Body of pancreas (tissue), 4 donors: ENCODE data around the gene JMJD8. TPM values are rescaled to one million over a fixed set of nuclear protein-coding genes. Genes with fewer than 3 reads are reported as not detected.
A peak's percentile ranks its signal among the peaks of the same experiment; 100 is the strongest.

ENCODE experiments used
- ATAC-seq: fragments of 150-250 bp; one replicate; pipeline ENCODE4 v1.9.1; 2016
- DNase-seq, 4 donors: peaks; one replicate each; pipeline ENCODE4 v3.0.0-alpha.2; 2019
- H3K27ac ChIP-seq, 4 donors: fragments of 200-600 bp; sonication (generic); 1 replicate in 3 of 4; 2 replicates in 1 of 4; pipeline versions ENCODE4 v1.5.1 to v1.6.1; 2016 to 2019; ENCODE audit warnings: mild to moderate bottlenecking in 1 of 4, mixed read lengths in 1 of 4, moderate library complexity in 1 of 4
- H3K27me3 ChIP-seq, 2 donors: fragments of 200-600 bp; sonication (generic); one replicate each; pipeline ENCODE4 v1.6.0; 2016; ENCODE audit warnings: mild to moderate bottlenecking in 1 of 2
- H3K36me3 ChIP-seq, 2 donors: fragments of 200-600 bp; sonication (generic); replicated peaks in 1 of 2; 2 replicates each; pipeline ENCODE4 v1.5.1; 2016; ENCODE audit warnings: low read depth in 2 of 2; ENCODE audit not compliant: insufficient read depth in 1 of 2
- H3K4me1 ChIP-seq: fragments of 200-600 bp; sonication (generic); one replicate; pipeline ENCODE4 v1.6.0; 2016
- H3K4me3 ChIP-seq, 2 donors: fragments of 200-600 bp; sonication (generic); 1 replicate in 1 of 2; 2 replicates in 1 of 2; pipeline ENCODE4 v1.5.1; 2016 to 2019
- H3K9me3 ChIP-seq, 3 donors: fragments of 200-600 bp; sonication (generic); 1 replicate in 2 of 3; 2 replicates in 1 of 3; pipeline ENCODE4 v1.5.1; 2016
- POLR2A ChIP-seq, 3 donors: fragments of 450-650 bp; IDR thresholded peaks; one replicate each; pipeline ENCODE4 v1.6.1; 2016; ENCODE audit warnings: antibody characterized with exemption in 3 of 3, mild to moderate bottlenecking in 2 of 3
- WGBS, 2 donors: methylation state at CpG; one replicate each; pipeline ENCODE4 v1.1.5; 2017; 5-methylcytosine and 5-hydroxymethylcytosine counted together
- intact Hi-C: fragments of 100-400 bp; cut with DNase I; formaldehyde crosslinking; loops from one replicate; pipeline ENCODE4 v1.15.1; 2023
- total RNA-seq, 2 donors: library from RNA; depleted of rRNA; stranded (reverse); fragments of >200 nt; gene quantifications; one replicate each; pipeline ENCODE4 v1.1.0, GENCODE V29; 2016
- TF ChIP-seq, protein P1 (sequence below), 7 experiments: fragments of 450-650 bp in 4 of 7; fragments of 200-600 bp in 3 of 7; sonication (generic) in 3 of 7; IDR thresholded peaks; one replicate each; pipeline ENCODE4 v1.5.1; 2016 to 2019; ENCODE audit warnings: antibody characterized with exemption in 7 of 7

JMJD8 gene
- total RNA-seq, 2 donors from 2014 or later = 49.5 to 128 TPM

DNA sequence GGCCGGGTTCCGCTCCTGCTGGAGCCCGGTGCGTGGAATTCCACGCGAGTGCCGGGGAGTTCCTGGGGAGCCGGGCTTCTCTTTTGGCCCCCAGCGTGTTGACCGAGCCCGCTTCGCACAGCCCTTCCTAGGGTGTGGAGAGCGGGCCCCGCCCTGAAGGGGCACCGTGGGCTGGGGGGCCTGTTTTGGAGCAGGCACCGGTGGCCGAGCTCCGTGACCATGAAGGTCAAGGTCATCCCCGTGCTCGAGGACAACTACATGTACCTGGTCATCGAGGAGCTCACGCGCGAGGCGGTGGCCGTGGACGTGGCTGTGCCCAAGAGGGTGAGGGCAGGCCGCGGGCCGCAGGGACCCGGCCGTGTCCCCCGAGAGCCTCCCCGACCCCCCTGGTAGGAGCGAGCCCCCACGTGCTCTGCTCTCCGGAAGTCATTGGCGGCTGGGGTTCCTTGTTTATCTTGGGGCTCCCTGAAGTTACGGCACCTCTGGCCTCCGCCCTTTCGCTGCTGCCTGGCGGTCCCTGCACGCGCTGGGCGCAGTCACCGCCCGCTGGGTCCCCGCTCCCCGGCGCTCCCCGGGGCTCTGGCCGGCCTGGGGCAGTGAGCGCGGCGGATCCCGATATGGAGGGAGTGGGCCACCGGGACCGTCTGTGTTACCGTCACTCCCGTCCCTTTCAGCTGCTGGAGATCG is 43.3 kb upstream of the JMJD8 start:
- Histone ChIP-seq H3K36me3 (peaks cover 0 to 3% of the 10 kb centered on the region in 2 donors), H3K4me1 (peaks cover 31% of the 10 kb centered on the region), H3K27ac (no peak overlapping the region), H3K27me3 (peaks cover 0 to 7% of the 10 kb centered on the region in 2 donors), H3K9me3 (no peaks in the 10 kb centered on the region), H3K4me3 (no peak overlapping the region)
- 0 to 2% methylated on average over 4 to 59 of the region's 61 CpGs for WGBS, 2 donors
- intact Hi-C loops = no loop called here
- TF ChIP-seq, protein P1, sequence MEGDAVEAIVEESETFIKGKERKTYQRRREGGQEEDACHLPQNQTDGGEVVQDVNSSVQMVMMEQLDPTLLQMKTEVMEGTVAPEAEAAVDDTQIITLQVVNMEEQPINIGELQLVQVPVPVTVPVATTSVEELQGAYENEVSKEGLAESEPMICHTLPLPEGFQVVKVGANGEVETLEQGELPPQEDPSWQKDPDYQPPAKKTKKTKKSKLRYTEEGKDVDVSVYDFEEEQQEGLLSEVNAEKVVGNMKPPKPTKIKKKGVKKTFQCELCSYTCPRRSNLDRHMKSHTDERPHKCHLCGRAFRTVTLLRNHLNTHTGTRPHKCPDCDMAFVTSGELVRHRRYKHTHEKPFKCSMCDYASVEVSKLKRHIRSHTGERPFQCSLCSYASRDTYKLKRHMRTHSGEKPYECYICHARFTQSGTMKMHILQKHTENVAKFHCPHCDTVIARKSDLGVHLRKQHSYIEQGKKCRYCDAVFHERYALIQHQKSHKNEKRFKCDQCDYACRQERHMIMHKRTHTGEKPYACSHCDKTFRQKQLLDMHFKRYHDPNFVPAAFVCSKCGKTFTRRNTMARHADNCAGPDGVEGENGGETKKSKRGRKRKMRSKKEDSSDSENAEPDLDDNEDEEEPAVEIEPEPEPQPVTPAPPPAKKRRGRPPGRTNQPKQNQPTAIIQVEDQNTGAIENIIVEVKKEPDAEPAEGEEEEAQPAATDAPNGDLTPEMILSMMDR (IDR thresholded peaks at IDR 0.05) = no peak
- peak in 1 of 3 donors; percentile 7 for TF ChIP-seq POLR2A (IDR thresholded peaks at IDR 0.05)
- ATAC-seq (no peak), DNase-seq (no peak)

GRCh38 chr16:726438-727290 is 42.5 kb upstream of the JMJD8 start, which contains the start of the genes CCDC78 and HAGHL:
CCDC78 (minus strand) TSS chr16:726443; CDS start chr16:726367, 76 bp downstream.
HAGHL (plus strand) TSS chr16:727106; CDS start chr16:727510, 404 bp downstream.
- TF ChIP-seq, protein P1 (IDR thresholded peaks at IDR 0.05) = no peak
- no peak for TF ChIP-seq POLR2A (IDR thresholded peaks at IDR 0.05)
- DNase-seq (peak in 3 of 4 donors; percentile 42 to 58 (median 54)), ATAC-seq (peak; percentile 32)
- Histone ChIP-seq H3K4me1 (peaks cover 38% of the 10 kb centered on the region), H3K27ac (no peak within 1 kb of the TSS), H3K36me3 (no peaks in the 10 kb centered on the region), H3K27me3 (peaks cover 0 to 7% of the 10 kb centered on the region in 2 donors), H3K4me3 (no peak within 1 kb of the TSS), H3K9me3 (no peaks in the 10 kb centered on the region)
- 0 to 1% methylated on average over 5 to 65 of the region's 88 CpGs for WGBS, 2 donors
- intact Hi-C loops = no loop called here

DNA sequence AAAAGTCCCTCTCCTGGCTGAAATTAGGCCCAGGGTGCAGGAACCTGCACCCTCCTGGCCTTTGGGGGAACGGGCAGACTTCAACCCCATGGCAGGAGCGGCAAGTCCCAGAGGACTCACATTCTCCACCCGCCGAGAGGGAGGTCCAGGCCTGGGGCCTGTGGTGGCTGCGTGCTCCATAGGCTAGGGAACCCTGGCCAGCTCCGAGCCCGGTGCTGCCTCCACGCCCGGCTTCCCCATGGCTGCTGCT is 42.0 kb upstream of the JMJD8 start:
- intact Hi-C loops = no loop called here
- no peak for TF ChIP-seq POLR2A (IDR thresholded peaks at IDR 0.05)
- TF ChIP-seq, protein P1 (IDR thresholded peaks at IDR 0.05) = no peak
- DNase-seq = no peak
- no peak overlapping the region for H3K27ac ChIP-seq
- no peaks in the 10 kb centered on the region for H3K36me3 ChIP-seq
- peaks cover 42% of the 10 kb centered on the region for H3K4me1 ChIP-seq
- ATAC-seq = no peak
- no peaks in the 10 kb centered on the region for H3K9me3 ChIP-seq
- peaks cover 0 to 7% of the 10 kb centered on the region in 2 donors for H3K27me3 ChIP-seq
- 16% methylated on average over 9 of the region's 9 CpGs; no CpG with 5 or more reads in 1 of the 2 donors for WGBS, 2 donors
- H3K4me3 ChIP-seq = no peak overlapping the region

DNA sequence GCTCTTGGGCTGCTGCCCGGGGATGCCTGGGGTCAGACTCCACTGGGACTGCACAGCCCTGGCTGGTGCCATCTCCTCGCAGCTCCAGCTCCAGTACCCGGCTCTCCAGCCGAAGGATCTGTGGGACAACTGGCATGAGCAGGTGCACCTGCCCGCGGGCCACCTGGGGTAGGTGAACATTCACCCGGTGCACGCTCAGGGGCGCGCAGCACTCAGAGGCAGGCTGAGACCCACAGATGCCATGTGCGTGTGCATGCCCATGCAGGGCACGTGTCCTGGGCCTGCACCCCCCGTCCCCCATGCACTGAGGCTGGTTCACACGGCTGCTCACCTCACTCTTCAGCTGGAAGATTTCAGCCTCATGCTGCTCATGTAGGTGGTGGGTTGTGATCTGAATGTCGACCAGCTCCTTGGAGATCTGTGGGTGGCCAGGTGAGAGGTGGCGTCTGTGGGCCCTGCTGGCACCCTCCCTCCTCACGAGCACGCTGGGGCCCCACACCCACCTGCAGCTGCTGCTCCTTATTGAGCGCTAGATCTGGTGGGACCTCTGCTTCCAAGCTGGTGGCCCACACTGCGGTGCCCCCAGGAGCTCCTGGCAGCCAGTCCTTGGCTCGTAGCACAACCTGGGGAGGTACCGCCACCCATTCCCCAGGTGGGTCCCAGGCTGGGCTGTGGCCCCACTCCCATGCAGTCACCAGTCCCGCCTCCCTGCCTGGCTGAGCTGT is 41.5 kb upstream of the JMJD8 start:
- no peak for ATAC-seq
- peaks cover 42% of the 10 kb centered on the region for H3K4me1 ChIP-seq
- no peaks in the 10 kb centered on the region for H3K36me3 ChIP-seq
- peaks cover 0 to 7% of the 10 kb centered on the region in 2 donors for H3K27me3 ChIP-seq
- H3K4me3 ChIP-seq = no peak overlapping the region
- intact Hi-C loops = no loop called here
- H3K27ac ChIP-seq = no peak overlapping the region
- TF ChIP-seq, protein P1 (IDR thresholded peaks at IDR 0.05) = no peak
- TF ChIP-seq POLR2A (IDR thresholded peaks at IDR 0.05) = no peak
- no peaks in the 10 kb centered on the region for H3K9me3 ChIP-seq
- DNase-seq = no peak
- 27 to 57% methylated on average over 8 to 23 of the region's 23 CpGs for WGBS, 2 donors
